Measurements from ENCODE around the gene SLMAP.

- TF ChIP-seq CTCF (IDR thresholded peaks at IDR 0.05) (no peak), RAD21 (IDR thresholded peaks at IDR 0.05; ENCODE audit: low read length) (no peak), CHD2 (IDR thresholded peaks at IDR 0.05; ENCODE audit: low read length, partially characterized antibody) (no peak), EP300 (IDR thresholded peaks at IDR 0.05; ENCODE audit: borderline replicate concordance in 1 of 2, low read depth in 1 of 2, low read length in 1 of 2) (no peak), TCF12 (IDR thresholded peaks at IDR 0.05) (no peak)
These were observed 12.5 kb downstream of the SLMAP start for GRCh38 chr3:57768595-57768994.

All from SK-N-SH (cell line).